GM12875 (cell line): ENCODE results near the gene FUBP1.
"Not testable (repeated sequence)": the region's sequence is repeated elsewhere in the genome, so short reads cannot be mapped to it uniquely, and the experiment has no call there.

ENCODE experiments used
- H3K4me3 ChIP-seq: one replicate; pipeline ENCODE4 v1.5.1; 2011; ENCODE audit warnings: low read depth, low read length, control low read depth
- CTCF ChIP-seq: IDR thresholded peaks from 2 replicates; pipeline ENCODE4 v1.5.1; 2011; ENCODE audit warnings: low read depth, mild to moderate bottlenecking, control low read depth, inconsistent platforms, low read length, moderate library complexity, borderline replicate concordance; ENCODE audit not compliant: insufficient read depth

FUBP1 gene

DNA sequence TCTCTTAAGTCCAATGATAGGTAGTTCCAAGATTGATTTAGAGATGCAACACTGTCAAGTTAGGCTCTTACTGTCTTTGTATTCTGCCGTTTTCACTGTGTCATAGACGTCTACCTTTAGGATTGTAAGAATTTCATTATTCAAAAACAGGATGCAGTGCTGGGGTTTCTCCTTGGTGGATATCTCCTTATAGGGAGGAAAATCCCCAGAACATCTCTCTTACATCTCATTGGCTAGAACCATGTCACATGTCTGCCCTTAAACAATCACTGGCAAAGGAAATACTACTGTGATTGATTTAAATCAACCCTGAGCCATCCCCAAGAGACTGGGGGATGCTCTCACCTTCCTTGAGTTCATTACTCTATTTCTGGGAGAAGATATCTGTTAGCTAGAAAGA, 10.9 kb upstream of the FUBP1 start:
- TF ChIP-seq CTCF: no peak
- H3K4me3 ChIP-seq: no peak overlapping the region

GRCh38 chr1:77987919-77988318, 9.0 kb upstream of the FUBP1 start:
- no peak for TF ChIP-seq CTCF
- H3K4me3 ChIP-seq: no peak overlapping the region

DNA sequence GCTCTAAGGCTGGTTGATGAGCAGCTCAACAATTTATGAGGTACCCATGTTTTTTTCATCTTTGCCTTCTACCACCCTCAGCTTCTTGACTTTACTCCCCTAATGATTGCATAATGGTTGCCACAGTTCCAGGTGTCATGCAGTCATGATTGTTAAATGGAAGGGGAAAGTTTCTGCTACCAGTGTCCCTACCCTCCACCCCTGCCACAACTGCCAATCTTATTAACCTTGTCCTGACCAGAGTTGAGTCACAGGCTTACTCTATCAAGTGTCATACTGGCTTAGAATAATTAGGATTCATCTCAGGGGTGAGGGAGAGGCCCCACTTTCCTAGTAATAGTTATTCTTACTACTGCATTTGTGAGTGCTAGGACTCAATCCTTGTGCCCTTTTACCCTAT, 7.9 kb upstream of the FUBP1 start:
- TF ChIP-seq CTCF: no peak
- H3K4me3 ChIP-seq: no peak overlapping the region

DNA sequence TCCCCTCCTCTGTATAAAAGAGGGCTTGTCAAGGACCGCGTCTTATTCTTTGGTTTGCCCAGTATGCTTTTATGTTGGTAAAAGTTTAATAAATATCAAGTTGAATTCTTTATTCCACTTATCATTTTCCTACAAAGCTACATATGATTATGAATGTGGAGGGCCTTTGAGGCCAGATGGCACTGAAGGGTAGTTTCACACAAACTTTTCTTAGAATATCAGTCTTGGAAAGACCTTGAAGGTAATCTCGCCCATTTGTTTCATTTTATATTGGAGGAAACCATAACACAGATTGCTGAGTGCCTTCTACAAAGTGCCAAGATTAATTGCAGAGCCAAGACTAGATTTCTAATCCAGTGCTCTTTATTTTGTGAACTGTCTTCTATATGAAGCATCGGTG, 5.8 kb upstream of the FUBP1 start:
- TF ChIP-seq CTCF: no peak

DNA sequence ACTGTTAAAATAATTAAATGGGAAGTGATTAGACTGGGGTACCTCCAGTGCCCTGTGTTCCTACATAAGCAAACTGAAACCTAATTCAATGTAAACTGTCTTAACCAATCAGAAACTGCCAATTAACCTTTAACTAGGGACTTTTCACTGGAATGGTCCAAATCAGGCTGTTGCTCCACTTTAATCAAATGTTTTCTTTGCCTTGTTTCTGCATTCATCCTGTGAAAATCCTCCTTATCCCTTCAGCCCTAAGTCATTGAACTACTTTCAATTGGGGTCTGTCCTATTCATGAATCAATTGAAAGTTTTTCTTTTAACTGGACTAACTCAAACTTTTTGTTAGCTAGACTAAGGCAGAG, 5.1 kb upstream of the FUBP1 start:
- no peak for TF ChIP-seq CTCF

More for the DNA sequence above, 5.8 kb upstream of the FUBP1 start:
- H3K4me3 ChIP-seq: no peak overlapping the region

GRCh38 chr1:77983352-77983996, 4.6 kb upstream of the FUBP1 start:
- not testable (repeated sequence) for H3K4me3 ChIP-seq

More for the DNA sequence above, 5.1 kb upstream of the FUBP1 start:
- H3K4me3 ChIP-seq: no peak overlapping the region

DNA sequence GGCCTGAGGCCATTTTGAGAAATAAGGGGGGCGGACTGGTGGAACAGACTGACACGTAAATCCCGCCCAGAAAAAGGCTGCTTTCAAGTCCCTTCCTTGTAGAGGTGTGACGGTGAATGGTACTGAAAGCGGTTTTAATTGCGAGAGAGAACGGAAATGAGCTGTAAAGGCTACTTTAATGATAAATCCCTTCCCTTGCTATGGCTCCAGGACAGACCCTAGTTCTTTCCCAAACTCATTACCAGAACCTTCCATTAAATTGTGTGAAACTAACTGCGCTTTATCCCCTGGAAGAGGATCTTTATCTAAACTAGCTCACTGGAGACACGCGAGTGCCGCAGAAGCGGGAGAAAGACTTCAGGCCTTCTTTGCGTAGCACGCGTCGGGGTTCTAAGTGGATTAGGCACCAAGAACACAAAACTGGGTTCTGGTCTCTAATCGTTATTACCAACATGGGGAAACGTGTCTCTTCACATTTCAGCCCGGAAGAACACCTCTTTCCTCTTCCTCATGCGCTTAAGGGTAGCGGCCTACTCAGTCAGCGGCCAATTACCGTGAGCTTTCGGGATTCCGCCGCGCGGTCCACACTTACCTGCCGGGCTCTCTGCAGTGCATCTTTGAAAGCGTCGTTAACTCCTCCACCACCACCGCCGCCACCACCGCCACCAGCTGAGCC, 441 bp downstream of the FUBP1 start:
- no peak for TF ChIP-seq CTCF
- H3K4me3 ChIP-seq: peak overlapping the region; percentile 58

GRCh38 chr1:77977989-77978292, 931 bp downstream of the FUBP1 start:
- no peak for TF ChIP-seq CTCF
- peak overlapping the region; percentile 58 for H3K4me3 ChIP-seq
